ENCODE data around the gene SEZ6. TPM values are rescaled to one million over a fixed set of nuclear protein-coding genes. Genes with fewer than 3 reads are reported as not detected.

The SEZ6 gene
- total RNA-seq, 6 donors from 2014 or later = 0.20 to 0.47 (median 0.30) TPM; not detected in 3

- peak in 1 of 2 donors; percentile 37 for ATAC-seq (ENCODE audit: low FRiP score in 2 of 2)
- no peaks in the 10 kb centered on the region for H3K9me3 ChIP-seq
- no peak overlapping the region for H3K4me3 ChIP-seq
- DNase-seq = peak in 1 of 2 donors; percentile 82
- TF ChIP-seq EP300 (IDR thresholded peaks at IDR 0.05) = no peak
- TF ChIP-seq POLR2AphosphoS5 (IDR thresholded peaks at IDR 0.05) = no peak
- TF ChIP-seq CTCF (IDR thresholded peaks at IDR 0.05) = no peak
- TF ChIP-seq POLR2A (IDR thresholded peaks at IDR 0.05) = no peak
- H3K36me3 ChIP-seq = no peaks in the 10 kb centered on the region
- H3K27me3 ChIP-seq = peaks cover 0 to 13% (median 4%) of the 10 kb centered on the region in 4 donors
- 11 to 15% methylated on average over 12 to 26 of the region's 39 CpGs for WGBS, 2 donors
- peaks cover 3 to 11% (median 9%) of the 10 kb centered on the region in 4 donors for H3K4me1 ChIP-seq
- H3K27ac ChIP-seq = no peak overlapping the region
Measured at GRCh38 chr17:29019475-29020181, 13.8 kb upstream of the SEZ6 start.

- WGBS, 2 donors = 20 to 46% methylated on average over 5 to 6 of the region's 6 CpGs
- TF ChIP-seq EP300 (IDR thresholded peaks at IDR 0.05) (no peak), POLR2A (IDR thresholded peaks at IDR 0.05) (no peak), CTCF (IDR thresholded peaks at IDR 0.05) (no peak), POLR2AphosphoS5 (IDR thresholded peaks at IDR 0.05) (no peak)
- DNase-seq (no peak), ATAC-seq (ENCODE audit: low FRiP score in 2 of 2) (no peak)
- Histone ChIP-seq H3K4me1 (peaks cover 3 to 11% (median 9%) of the 10 kb centered on the region in 4 donors), H3K9me3 (no peaks in the 10 kb centered on the region), H3K27me3 (peaks cover 0 to 13% (median 4%) of the 10 kb centered on the region in 4 donors), H3K27ac (no peak overlapping the region), H3K36me3 (no peaks in the 10 kb centered on the region), H3K4me3 (no peak overlapping the region)
Measured at GRCh38 chr17:29018788-29019474, 13.1 kb upstream of the SEZ6 start.

- no peaks in the 10 kb centered on the region for H3K36me3 ChIP-seq
- no peak overlapping the region for H3K4me3 ChIP-seq
- H3K9me3 ChIP-seq = no peaks in the 10 kb centered on the region
- DNase-seq (no peak), ATAC-seq (ENCODE audit: low FRiP score in 2 of 2) (no peak)
- no peak overlapping the region for H3K27ac ChIP-seq
- TF ChIP-seq CTCF (IDR thresholded peaks at IDR 0.05) (no peak), EP300 (IDR thresholded peaks at IDR 0.05) (no peak), POLR2AphosphoS5 (IDR thresholded peaks at IDR 0.05) (no peak), POLR2A (IDR thresholded peaks at IDR 0.05) (no peak)
- H3K4me1 ChIP-seq = peaks cover 3 to 11% (median 9%) of the 10 kb centered on the region in 4 donors
- peaks cover 0 to 13% (median 4%) of the 10 kb centered on the region in 4 donors for H3K27me3 ChIP-seq
- WGBS, 2 donors = 59 to 60% methylated on average over 13 of the region's 13 CpGs
Measured at GRCh38 chr17:29016345-29017210, 10.7 kb upstream of the SEZ6 start.

- WGBS, 2 donors = 63 to 64% methylated on average over 5 of the region's 5 CpGs
- peaks cover 0 to 5% (median 3%) of the 10 kb centered on the region in 4 donors for H3K4me1 ChIP-seq
- no peak for ATAC-seq (ENCODE audit: low FRiP score in 2 of 2)
- TF ChIP-seq CTCF (IDR thresholded peaks at IDR 0.05) (no peak), POLR2A (IDR thresholded peaks at IDR 0.05) (no peak), EP300 (IDR thresholded peaks at IDR 0.05) (no peak), POLR2AphosphoS5 (IDR thresholded peaks at IDR 0.05) (no peak)
- DNase-seq = no peak
- H3K27me3 ChIP-seq = peaks cover 0 to 6% (median 1%) of the 10 kb centered on the region in 4 donors
- H3K4me3 ChIP-seq = no peak overlapping the region
- no peak overlapping the region for H3K27ac ChIP-seq
- H3K36me3 ChIP-seq = no peaks in the 10 kb centered on the region
- H3K9me3 ChIP-seq = no peaks in the 10 kb centered on the region
Measured at GRCh38 chr17:29014716-29015115, 8.9 kb upstream of the SEZ6 start.
